Hepatocyte (in vitro differentiated cells): ENCODE results near the gene PLXND1. TPM values are rescaled to one million over a fixed set of nuclear protein-coding genes. Genes with fewer than 3 reads are reported as not detected.
A peak's percentile ranks its signal among the peaks of the same experiment; 100 is the strongest.

Experiments
- DNase-seq: peaks from one replicate; pipeline ENCODE4 v3.0.0-alpha.2; 2016; ENCODE audit warnings: low spot score
- H2AFZ ChIP-seq: fragments of 200-600 bp; sonication (generic); 2 replicates; pipeline ENCODE4 v1.6.0; 2016; ENCODE audit warnings: antibody characterized with exemption, mild to moderate bottlenecking
- H3K27ac ChIP-seq: fragments of 200-600 bp; sonication (generic); 2 replicates; pipeline ENCODE4 v1.5.1; 2016; ENCODE audit warnings: mild to moderate bottlenecking
- H3K27me3 ChIP-seq: fragments of 200-600 bp; sonication (generic); 2 replicates; pipeline ENCODE4 v1.6.1; 2016
- H3K36me3 ChIP-seq: fragments of 200-600 bp; sonication (generic); replicated peaks from 2 replicates; pipeline ENCODE4 v1.5.1; 2016; ENCODE audit warnings: low read depth; ENCODE audit not compliant: insufficient read depth
- H3K4me1 ChIP-seq: fragments of 200-600 bp; sonication (generic); 2 replicates; pipeline ENCODE4 v1.5.1; 2016; ENCODE audit warnings: mild to moderate bottlenecking, moderate library complexity; ENCODE audit not compliant: insufficient read depth
- H3K4me2 ChIP-seq: fragments of 200-600 bp; sonication (generic); 2 replicates; pipeline ENCODE4 v1.6.0; 2016
- H3K4me3 ChIP-seq: fragments of 200-600 bp; sonication (generic); 2 replicates; pipeline ENCODE4 v1.5.1; 2016; ENCODE audit warnings: mild to moderate bottlenecking
- H3K79me2 ChIP-seq: fragments of 200-600 bp; sonication (generic); 2 replicates; pipeline ENCODE4 v1.6.0; 2017; ENCODE audit warnings: mild to moderate bottlenecking
- H3K9me2 ChIP-seq: fragments of 200-600 bp; sonication (generic); replicated peaks from 2 replicates; pipeline ENCODE4 v1.6.0; 2017; ENCODE audit warnings: mild to moderate bottlenecking; ENCODE audit not compliant: insufficient read depth
- H3K9me3 ChIP-seq: fragments of 200-600 bp; sonication (generic); 2 replicates; pipeline ENCODE4 v1.5.1; 2016; ENCODE audit warnings: low read depth, mild to moderate bottlenecking
- H4K20me1 ChIP-seq: fragments of 200-600 bp; sonication (generic); 2 replicates; pipeline ENCODE4 v1.6.0; 2016; ENCODE audit warnings: mild to moderate bottlenecking; ENCODE audit not compliant: insufficient read depth, poor library complexity, severe bottlenecking
- EZH2 ChIP-seq: fragments of 200-600 bp; sonication (generic); IDR thresholded peaks from 2 replicates; pipeline ENCODE4 v1.6.1; 2016; ENCODE audit warnings: antibody characterized with exemption, mild to moderate bottlenecking, borderline replicate concordance
- EZH2phosphoT487 ChIP-seq: fragments of 200-600 bp; sonication (generic); IDR thresholded peaks from one replicate; pipeline ENCODE4 v1.6.1; 2018; ENCODE audit warnings: antibody characterized with exemption, mild to moderate bottlenecking, low read depth, moderate library complexity; ENCODE audit not compliant: unreplicated experiment, severe bottlenecking
- WGBS: methylation state at CpG from one replicate; pipeline ENCODE4 v1.1.6; 2016; ENCODE audit warnings: low lambda C conversion rate; ENCODE audit errors: missing lambda C conversion rate; 5-methylcytosine and 5-hydroxymethylcytosine counted together
- polyA plus RNA-seq: library from polyadenylated mRNA; unstranded; fragments of >200 nt; fragmentation: Nextera tagmentation; extraction: Ambion mirVana; gene quantifications from 2 replicates; pipeline ENCODE4 v1.2.1, GENCODE V29; 2016
- total RNA-seq: library from RNA; depleted of rRNA; stranded (reverse); fragments of >200 nt; gene quantifications from 2 replicates; pipeline ENCODE4 v1.2.3, GENCODE V29; 2014
- TF ChIP-seq, protein P1 (sequence below): fragments of 200-600 bp; sonication (generic); IDR thresholded peaks from 2 replicates; pipeline ENCODE4 v1.5.1; 2016; ENCODE audit warnings: antibody characterized with exemption, mild to moderate bottlenecking; ENCODE audit not compliant: poor library complexity

PLXND1 gene, protein sequence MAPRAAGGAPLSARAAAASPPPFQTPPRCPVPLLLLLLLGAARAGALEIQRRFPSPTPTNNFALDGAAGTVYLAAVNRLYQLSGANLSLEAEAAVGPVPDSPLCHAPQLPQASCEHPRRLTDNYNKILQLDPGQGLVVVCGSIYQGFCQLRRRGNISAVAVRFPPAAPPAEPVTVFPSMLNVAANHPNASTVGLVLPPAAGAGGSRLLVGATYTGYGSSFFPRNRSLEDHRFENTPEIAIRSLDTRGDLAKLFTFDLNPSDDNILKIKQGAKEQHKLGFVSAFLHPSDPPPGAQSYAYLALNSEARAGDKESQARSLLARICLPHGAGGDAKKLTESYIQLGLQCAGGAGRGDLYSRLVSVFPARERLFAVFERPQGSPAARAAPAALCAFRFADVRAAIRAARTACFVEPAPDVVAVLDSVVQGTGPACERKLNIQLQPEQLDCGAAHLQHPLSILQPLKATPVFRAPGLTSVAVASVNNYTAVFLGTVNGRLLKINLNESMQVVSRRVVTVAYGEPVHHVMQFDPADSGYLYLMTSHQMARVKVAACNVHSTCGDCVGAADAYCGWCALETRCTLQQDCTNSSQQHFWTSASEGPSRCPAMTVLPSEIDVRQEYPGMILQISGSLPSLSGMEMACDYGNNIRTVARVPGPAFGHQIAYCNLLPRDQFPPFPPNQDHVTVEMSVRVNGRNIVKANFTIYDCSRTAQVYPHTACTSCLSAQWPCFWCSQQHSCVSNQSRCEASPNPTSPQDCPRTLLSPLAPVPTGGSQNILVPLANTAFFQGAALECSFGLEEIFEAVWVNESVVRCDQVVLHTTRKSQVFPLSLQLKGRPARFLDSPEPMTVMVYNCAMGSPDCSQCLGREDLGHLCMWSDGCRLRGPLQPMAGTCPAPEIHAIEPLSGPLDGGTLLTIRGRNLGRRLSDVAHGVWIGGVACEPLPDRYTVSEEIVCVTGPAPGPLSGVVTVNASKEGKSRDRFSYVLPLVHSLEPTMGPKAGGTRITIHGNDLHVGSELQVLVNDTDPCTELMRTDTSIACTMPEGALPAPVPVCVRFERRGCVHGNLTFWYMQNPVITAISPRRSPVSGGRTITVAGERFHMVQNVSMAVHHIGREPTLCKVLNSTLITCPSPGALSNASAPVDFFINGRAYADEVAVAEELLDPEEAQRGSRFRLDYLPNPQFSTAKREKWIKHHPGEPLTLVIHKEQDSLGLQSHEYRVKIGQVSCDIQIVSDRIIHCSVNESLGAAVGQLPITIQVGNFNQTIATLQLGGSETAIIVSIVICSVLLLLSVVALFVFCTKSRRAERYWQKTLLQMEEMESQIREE (N-terminal part only)
- 22.0 and 45.3 TPM in 2 replicates for total RNA-seq
- polyA plus RNA-seq, result 24.9 and 36.3 TPM in 2 replicates

DNA sequence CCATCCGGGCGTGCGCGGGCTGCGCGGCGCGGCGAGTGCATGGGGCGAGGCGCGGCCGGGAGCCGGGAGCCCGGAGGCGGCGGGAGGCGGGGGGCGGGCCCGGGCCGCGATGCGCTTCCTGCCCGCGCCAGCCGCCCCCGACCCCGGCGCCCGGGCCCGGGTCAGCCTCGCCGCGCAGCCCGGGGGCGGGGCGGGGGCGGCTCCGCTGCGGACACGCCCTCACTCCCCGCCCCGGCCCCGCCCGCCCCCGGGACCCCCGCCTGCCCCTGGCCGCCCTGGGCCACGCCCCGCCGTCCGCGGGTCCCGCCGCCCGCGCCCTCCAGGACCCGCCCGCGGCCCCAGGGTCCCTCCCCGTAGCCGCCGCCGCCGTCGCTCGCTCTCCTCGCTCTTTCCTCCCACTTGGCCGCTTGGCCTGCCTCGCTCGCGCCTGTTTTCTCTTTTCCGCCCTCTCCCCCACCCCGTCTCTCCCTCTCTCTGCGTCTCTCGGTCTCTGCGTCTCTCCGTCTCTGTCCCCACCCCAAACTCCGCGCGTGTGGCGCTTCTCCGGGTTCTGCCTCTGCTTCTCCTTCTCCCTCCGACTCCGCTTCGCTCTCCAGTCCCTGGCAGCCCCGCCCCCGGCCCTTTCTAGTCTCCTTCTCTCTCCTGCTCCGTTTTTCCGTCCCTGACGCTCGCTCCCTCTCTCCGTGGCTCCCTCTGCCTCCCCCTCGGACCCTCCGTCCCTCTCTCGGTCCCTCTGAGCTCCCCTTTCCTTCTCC is at the start of gene PLXND1:
Gene PLXND1 (minus strand): TSS at position 41 of the 755 bp plus-strand sequence. CDS start 37 bp downstream, at position 4.
- Histone ChIP-seq H3K27ac (peak within 1 kb of the TSS; percentile 80), H3K9me2 (no peaks in the 10 kb centered on the region), H3K27me3 (peaks cover 12% of the 10 kb centered on the region), H3K4me1 (peaks cover 25% of the 10 kb centered on the region), H3K36me3 (no peaks in the 10 kb centered on the region), H3K9me3 (no peaks in the 10 kb centered on the region), H4K20me1 (peaks cover 7% of the 10 kb centered on the region), H3K4me2 (peak within 1 kb of the TSS; percentile 96), H3K4me3 (peak within 1 kb of the TSS; percentile 45), H3K79me2 (peaks cover 23% of the 10 kb centered on the region), H2AFZ (peak within 1 kb of the TSS; percentile 52)
- DNase-seq, result peak; percentile 79
- WGBS, result 3% methylated on average over 6 of the region's 96 CpGs
- TF ChIP-seq EZH2 (no peak), EZH2phosphoT487 (no peak)
- TF ChIP-seq, protein P1, sequence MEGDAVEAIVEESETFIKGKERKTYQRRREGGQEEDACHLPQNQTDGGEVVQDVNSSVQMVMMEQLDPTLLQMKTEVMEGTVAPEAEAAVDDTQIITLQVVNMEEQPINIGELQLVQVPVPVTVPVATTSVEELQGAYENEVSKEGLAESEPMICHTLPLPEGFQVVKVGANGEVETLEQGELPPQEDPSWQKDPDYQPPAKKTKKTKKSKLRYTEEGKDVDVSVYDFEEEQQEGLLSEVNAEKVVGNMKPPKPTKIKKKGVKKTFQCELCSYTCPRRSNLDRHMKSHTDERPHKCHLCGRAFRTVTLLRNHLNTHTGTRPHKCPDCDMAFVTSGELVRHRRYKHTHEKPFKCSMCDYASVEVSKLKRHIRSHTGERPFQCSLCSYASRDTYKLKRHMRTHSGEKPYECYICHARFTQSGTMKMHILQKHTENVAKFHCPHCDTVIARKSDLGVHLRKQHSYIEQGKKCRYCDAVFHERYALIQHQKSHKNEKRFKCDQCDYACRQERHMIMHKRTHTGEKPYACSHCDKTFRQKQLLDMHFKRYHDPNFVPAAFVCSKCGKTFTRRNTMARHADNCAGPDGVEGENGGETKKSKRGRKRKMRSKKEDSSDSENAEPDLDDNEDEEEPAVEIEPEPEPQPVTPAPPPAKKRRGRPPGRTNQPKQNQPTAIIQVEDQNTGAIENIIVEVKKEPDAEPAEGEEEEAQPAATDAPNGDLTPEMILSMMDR, result no peak

DNA sequence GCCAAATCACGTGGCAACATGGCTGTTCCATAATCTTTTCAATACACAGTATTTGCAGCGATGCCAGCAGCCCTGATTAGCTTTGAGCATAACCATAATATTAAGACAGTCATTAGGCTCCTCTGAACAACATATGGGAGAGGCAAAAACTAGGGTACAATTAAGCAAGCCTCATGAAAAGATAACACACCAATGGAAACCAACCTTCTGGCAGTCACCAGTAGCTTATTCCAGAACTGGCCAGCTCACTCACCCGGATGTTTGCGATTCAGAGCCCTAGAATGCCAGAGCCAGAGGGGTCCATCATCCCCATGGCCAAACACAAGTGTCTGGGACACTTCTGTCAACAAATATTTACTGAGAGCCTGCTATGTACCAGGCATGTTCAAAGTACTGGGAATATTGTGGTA is 48.8 kb upstream of the PLXND1 start:
- H3K9me2 ChIP-seq, result no peaks in the 10 kb centered on the region
- H4K20me1 ChIP-seq, result no peaks in the 10 kb centered on the region
- H2AFZ ChIP-seq, result no peak overlapping the region
- H3K9me3 ChIP-seq, result no peaks in the 10 kb centered on the region
- H3K4me2 ChIP-seq, result no peak overlapping the region
- DNase-seq, result no peak
- TF ChIP-seq EZH2phosphoT487 (no peak), EZH2 (no peak)
- TF ChIP-seq, protein P1, result no peak
- H3K36me3 ChIP-seq, result no peaks in the 10 kb centered on the region
- H3K27me3 ChIP-seq, result no peaks in the 10 kb centered on the region
- no peak overlapping the region for H3K27ac ChIP-seq
- H3K4me3 ChIP-seq, result no peak overlapping the region
- H3K79me2 ChIP-seq, result peaks cover 17% of the 10 kb centered on the region
- WGBS, result 96% methylated on average over 4 of the region's 4 CpGs
- peaks cover 19% of the 10 kb centered on the region for H3K4me1 ChIP-seq

DNA sequence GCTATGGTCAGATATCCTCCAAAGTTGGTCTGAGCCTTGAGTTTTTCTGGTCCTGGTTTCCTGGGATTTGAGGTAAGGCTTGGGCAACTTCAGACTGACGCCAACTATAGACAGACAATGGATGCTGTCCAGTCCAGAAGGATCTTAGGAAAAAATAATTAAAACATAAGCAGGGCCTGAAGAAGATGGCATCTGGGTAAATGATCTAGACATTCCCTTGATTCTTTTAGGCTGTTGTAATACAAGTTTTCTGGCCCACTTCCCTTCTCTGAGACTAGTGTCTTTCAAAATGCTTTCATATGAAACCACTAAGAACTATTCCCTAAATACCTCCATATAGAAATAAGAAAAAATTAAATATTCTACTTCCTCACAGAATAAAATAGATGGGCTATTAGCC is 47.7 kb upstream of the PLXND1 start:
- no peak for DNase-seq
- no peak for TF ChIP-seq EZH2phosphoT487
- TF ChIP-seq, protein P1, result no peak
- no peak for TF ChIP-seq EZH2
- WGBS, result 100% methylated on average over 1 of the region's 1 CpG
- Histone ChIP-seq H2AFZ (no peak overlapping the region), H3K4me3 (no peak overlapping the region), H3K27me3 (no peaks in the 10 kb centered on the region), H3K4me1 (peaks cover 19% of the 10 kb centered on the region), H3K27ac (no peak overlapping the region), H3K9me2 (no peaks in the 10 kb centered on the region), H4K20me1 (no peaks in the 10 kb centered on the region), H3K79me2 (peaks cover 16% of the 10 kb centered on the region), H3K4me2 (no peak overlapping the region), H3K36me3 (no peaks in the 10 kb centered on the region), H3K9me3 (no peaks in the 10 kb centered on the region)
